Measurements from ENCODE around the gene BAG3. TPM values are rescaled to one million over a fixed set of nuclear protein-coding genes. Genes with fewer than 3 reads are reported as not detected.

Gene BAG3
- total and polyA plus RNA-seq, 9 of the 15 experiments (the other 6 are each of a cell fraction or from before 2014, with no cell fraction given) = 2.6 to 27.4 (median 7.2) TPM

GRCh38 chr10:119725517-119725827 is 74.3 kb downstream of the BAG3 start (continued):
- no peak for TF ChIP-seq POU5F1 (IDR thresholded peaks at IDR 0.05; ENCODE audit: borderline replicate concordance, low read depth, low read length, partially characterized antibody)
- no peak for TF ChIP-seq MCM3 (IDR thresholded peaks at IDR 0.05)
- TF ChIP-seq ZNF639 (CRISPR knock-in tag; conservative IDR thresholded peaks at IDR 0.05 in 1 of 2, IDR thresholded peaks at IDR 0.05 in 1 of 2) = no peak; a peak in 1 of 4 replicates
- TF ChIP-seq USF2 (CRISPR knock-in tag; IDR thresholded peaks at IDR 0.05) = no peak

- Histone ChIP-seq H3K9ac (ENCODE audit: insufficient read depth in 1 of 2, low read depth in 2 of 2, low read length in 2 of 2) (peak within 1 kb of the TSS; percentile 78 to 96), H3K79me2 (ENCODE audit: control insufficient read depth, insufficient read depth, low read length) (peaks cover 14% of the 10 kb centered on the region; the same call in 2 of the 3 replicates), H3K27me3 (ENCODE audit: control insufficient read depth in 2 of 2, insufficient read depth in 2 of 2, low read length in 2 of 2) (no peaks in the 10 kb centered on the region), H3K9me1 (ENCODE audit: control insufficient read depth, insufficient read depth, low read length) (no peaks in the 10 kb centered on the region), H3K4me1 (replicated peaks in 1 of 2; ENCODE audit: control insufficient read depth in 2 of 2, insufficient read depth in 2 of 2, low read length in 2 of 2) (peaks cover 13 to 18% of the 10 kb centered on the region in 2 experiments), H3K4me3 (peak within 1 kb of the TSS; percentile 86), H4K20me1 (replicated peaks; ENCODE audit: control insufficient read depth, insufficient read depth, low read length) (no peaks in the 10 kb centered on the region), H3K9me3 (replicated peaks; ENCODE audit: control insufficient read depth, insufficient read depth, low read depth, low read length) (no peaks in the 10 kb centered on the region), H3K27ac (ENCODE audit: extremely low read depth, low read depth, low read length) (peak within 1 kb of the TSS; percentile 96), H3K4me2 (ENCODE audit: insufficient read depth, low read length) (peak within 1 kb of the TSS; percentile 88), H2AFZ (ENCODE audit: low read depth, low read length) (peak within 1 kb of the TSS; percentile 84), H3K36me3 (ENCODE audit: control insufficient read depth, insufficient read depth, low read length) (no peaks in the 10 kb centered on the region)
- ChIA-PET POLR2A (interaction anchor here (0.6 to 1.4 kb wide), 8 partner anchors 9 to 404 kb away, joined by 3 to 6 read pairs (median 3); no protein-coding TSS in a partner anchor), CTCF (ENCODE audit: low intra/inter-chr PET ratio) (no interaction called here)
- intact Hi-C loops (cut with micrococcal nuclease) (loop anchor here (5.0 kb wide), 2 partner anchors 39 to 129 kb away; partner anchors contain the start of gene TIAL1), in situ Hi-C loops (cut with MboI) (no loop called here)
- DNase-seq (ENCODE audit: extremely low read depth in 1 of 4, low spot score in 3 of 4) = peak; percentile 96 to 99 (median 97)
- no TSS peak for BruUV-seq (replicated peaks)
- no peak for FAIRE-seq
- ATAC-seq = peak; percentile 95
- 0% methylated on average over 21 of the region's 95 CpGs for WGBS (ENCODE audit: insufficient coverage, low coverage, missing lambda C conversion rate)
- TF ChIP-seq EWSR1 (IDR thresholded peaks at IDR 0.05; ENCODE audit: borderline replicate concordance, low read depth, partially characterized antibody) = no peak
- TF ChIP-seq ZNF561 (CRISPR knock-in tag; conservative IDR thresholded peaks at IDR 0.05) = no peak
- peak; percentile 75; the same call in 1 of the 2 replicates for TF ChIP-seq ZNF263 (CRISPR knock-in tag; IDR thresholded peaks at IDR 0.05; ENCODE audit: borderline replicate concordance)
- TF ChIP-seq ZNF174 (CRISPR knock-in tag; IDR thresholded peaks at IDR 0.05) = no peak
- no peak for TF ChIP-seq ZHX1 (conservative IDR thresholded peaks at IDR 0.05; ENCODE audit: low read length)
- TF ChIP-seq USF2 (CRISPR knock-in tag; IDR thresholded peaks at IDR 0.05) = no peak
- no peak for TF ChIP-seq ZSCAN29 (IDR thresholded peaks at IDR 0.05)
- no peak for TF ChIP-seq STAT5B (CRISPR knock-in tag; IDR thresholded peaks at IDR 0.05)
- TF ChIP-seq SRSF1 (IDR thresholded peaks at IDR 0.05; ENCODE audit: low read depth, low read length) = no peak
- no peak for TF ChIP-seq ZNF583 (CRISPR knock-in tag; IDR thresholded peaks at IDR 0.05)
Measured at GRCh38 chr10:119725828-119726675, 74.9 kb downstream of the BAG3 start, which contains the start of gene INPP5F. Gene INPP5F (plus strand): TSS chr10:119726050. CDS start chr10:119726263, 213 bp downstream.
